ENCODE results near the gene MYBPH.

MYBPH gene

DNA sequence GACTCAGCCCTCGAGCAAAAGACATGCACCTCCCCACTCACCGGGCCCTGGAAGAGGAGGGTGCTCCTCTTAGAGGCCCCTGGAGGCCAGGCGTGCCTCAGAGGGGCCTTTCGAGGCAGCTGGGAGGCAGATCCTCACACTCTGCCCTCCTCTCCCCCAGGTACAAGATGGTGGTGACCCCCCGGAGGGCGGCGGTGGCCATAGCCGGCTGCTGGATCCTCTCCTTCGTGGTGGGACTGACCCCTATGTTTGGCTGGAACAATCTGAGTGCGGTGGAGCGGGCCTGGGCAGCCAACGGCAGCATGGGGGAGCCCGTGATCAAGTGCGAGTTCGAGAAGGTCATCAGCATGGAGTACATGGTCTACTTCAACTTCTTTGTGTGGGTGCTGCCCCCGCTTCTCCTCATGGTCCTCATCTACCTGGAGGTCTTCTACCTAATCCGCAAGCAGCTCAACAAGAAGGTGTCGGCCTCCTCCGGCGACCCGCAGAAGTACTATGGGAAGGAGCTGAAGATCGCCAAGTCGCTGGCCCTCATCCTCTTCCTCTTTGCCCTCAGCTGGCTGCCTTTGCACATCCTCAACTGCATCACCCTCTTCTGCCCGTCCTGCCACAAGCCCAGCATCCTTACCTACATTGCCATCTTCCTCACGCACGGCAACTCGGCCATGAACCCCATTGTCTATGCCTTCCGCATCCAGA lies 10.4 kb downstream of the MYBPH start:
- no peak for DNase-seq

DNA sequence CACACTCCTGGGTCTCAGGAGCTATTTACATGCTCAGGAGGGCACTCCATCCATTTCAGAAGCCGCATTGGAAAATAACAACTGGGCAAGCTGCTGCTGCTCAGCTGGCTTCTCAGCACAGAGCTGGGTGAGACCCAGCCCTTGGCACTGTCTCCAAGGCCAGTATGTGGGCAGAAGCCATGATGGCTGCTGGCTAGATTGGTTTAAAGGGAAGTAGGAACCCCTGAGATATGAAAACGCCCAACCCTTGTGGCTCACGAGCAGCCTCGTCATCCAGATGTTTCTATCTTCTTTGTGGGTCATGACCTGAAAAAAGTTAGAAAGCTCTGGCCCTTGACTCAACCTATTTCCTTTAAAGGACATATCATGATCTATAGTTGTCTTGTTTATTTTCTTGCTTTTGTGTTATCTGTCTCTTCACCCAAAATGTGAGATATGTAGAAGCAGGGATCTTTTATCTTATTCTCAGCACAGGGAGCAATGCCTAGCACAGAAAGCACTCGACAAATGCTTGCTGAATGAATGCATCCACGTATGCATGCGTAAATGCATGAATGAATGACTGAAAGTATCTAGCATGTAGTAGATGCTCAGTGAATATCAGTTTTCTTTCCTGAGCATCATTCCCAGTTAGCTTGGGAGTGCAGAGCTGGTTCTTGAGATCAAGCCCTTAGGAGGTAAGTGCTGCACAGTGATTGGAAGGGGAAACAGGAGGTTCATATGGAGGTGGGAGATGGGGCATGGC lies 11.6 kb downstream of the MYBPH start:
- no peak for DNase-seq

DNA sequence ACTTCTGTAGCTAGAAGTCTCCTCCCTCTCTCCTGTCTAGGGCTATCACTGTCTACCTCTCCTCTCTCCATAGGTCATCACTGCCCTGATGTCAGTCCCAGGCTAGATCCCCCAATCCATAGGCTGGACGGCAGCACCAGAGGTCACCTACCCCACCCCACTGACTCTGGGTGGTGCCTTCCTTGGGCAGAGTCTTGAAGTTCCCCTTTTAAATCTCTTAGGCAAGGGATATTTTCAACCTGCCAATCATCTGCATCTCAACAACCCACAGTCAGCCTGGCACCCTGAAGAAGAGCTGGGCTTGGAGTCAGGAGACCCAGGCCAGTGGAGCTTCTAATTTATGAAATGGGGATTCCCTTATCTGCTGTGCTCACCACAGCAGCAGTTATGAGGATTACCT lies 13.2 kb downstream of the MYBPH start:
- DNase-seq = no peak

DNA sequence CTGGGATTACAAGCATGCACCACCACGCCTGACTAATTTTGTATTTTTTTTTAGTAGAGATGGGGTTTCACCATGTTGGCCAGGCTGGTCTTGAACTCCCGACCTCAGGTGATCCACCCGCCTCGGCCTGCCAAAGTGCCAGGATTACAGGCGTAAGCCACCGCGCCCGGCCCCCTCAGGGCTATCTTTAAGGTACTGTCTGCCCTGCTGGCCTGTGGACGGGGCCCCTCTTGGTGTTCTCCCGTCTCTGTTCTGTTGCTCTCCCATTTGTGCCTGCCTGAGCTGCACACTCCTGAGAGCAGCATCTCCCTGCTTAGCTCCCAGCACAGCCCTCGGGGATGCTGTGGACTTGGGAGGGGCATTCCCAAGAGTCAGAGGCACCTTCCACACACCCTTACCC lies 13.9 kb downstream of the MYBPH start:
- DNase-seq = no peak

DNA sequence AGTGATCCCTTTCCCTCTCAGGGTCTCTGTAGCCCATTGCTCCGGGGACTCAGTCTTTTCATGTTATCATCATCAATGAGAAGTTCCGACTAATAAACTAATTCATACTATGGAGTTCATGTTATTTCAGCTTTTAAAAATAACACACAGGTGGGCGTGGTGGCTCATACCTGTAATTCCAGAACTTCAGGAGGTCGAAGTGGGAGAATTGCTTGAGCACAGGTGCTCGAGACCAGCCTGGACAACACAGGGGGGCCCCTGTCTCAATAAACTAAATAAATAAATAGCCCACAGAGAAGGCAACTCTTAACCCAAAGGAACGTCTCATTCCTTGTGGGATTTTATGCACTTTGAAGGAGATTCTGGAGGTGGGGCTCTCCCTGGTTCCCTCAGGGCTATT lies 14.5 kb downstream of the MYBPH start:
- no peak for DNase-seq

DNA sequence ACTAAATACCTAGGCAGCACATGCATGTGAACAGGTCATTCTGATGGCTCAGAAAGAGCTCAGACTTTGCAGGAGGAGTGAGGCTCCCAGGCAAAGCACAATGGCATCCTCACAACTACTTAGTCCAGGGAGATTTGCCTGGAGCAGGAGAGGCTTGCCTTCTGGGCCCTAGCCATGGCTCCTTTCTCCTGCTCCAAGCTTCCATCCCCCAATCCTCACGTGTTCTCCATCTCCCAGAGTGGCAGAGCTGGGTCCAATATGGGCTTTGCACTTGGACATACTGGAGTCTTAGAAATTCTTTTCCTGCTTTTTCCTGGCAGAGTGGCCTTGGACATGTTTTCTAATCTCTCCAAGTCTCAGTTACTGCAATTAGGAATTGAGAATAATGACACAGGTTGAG lies 15.8 kb downstream of the MYBPH start:
- no peak for DNase-seq

DNA sequence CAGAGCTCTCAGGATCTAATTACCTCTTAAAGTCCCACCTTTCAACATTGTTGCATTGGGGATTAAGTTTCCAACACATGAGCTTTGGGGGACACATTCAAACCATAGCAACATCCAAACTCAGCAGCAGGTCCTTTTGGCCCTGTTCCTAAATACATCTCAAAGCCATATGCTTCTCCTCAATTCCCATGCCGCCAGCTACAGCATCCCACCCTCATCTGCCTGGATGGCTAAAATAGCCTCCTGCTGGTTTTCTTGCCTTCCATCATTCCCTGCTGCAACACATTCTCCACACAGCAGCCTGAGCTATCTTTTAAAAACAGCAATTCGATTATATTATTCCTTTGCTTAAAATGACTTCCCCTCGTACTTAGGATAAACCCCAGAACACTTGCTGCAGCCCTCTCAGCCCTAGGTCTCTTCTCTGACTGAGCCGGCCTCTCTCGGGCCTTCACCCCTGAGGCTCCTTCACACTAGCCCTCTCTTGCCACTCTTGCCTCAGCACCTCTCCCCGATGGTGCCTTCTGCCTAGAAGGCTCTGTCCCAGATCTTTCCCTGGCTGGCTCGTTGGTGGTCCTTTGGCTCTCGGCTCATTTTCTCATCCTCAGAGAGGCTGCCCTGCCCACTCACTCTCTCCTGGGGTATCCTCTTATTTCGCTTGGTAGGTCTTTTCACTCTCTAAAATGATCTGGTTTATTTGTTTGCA lies 16.5 kb downstream of the MYBPH start:
- no peak for DNase-seq

DNA sequence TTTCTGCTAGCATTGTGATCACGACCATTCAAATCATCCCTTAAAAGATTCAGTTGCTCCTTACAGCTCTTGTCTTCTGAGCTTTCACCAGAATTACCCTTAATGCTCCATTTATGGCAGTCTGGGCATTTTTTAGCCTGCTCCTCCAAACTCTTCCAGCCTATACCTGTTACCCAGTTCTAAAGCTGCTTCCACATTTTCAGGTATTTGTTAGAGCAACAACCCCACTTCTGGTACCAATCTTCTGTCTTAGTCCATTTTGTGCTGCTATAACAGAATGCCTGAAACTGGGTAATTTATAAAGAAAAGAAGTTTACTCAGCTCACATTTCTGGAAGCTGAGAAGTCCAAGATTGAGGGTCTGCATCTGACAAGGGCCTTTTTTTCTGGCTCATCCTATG lies 17.2 kb downstream of the MYBPH start:
- no peak for DNase-seq

DNA sequence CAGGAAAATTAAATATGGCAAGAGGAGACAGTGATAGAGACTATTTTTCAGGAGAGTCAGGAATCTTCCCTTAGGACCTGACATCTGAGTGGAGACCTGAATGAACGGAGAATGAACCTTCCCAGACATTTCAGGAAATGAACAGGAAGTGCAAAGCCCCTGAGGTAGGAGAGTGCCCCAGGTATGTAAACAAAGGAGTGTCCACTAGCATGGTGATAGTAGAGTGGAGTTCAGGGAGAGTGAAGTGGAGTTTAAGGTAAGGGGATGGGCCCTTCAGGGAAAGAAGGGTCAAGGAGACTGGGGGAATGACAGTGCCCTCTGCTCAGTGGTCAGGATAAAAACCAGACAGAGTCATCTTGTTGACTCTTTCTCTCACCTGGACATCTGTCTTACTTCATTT lies 19.3 kb downstream of the MYBPH start:
- DNase-seq = no peak

DNA sequence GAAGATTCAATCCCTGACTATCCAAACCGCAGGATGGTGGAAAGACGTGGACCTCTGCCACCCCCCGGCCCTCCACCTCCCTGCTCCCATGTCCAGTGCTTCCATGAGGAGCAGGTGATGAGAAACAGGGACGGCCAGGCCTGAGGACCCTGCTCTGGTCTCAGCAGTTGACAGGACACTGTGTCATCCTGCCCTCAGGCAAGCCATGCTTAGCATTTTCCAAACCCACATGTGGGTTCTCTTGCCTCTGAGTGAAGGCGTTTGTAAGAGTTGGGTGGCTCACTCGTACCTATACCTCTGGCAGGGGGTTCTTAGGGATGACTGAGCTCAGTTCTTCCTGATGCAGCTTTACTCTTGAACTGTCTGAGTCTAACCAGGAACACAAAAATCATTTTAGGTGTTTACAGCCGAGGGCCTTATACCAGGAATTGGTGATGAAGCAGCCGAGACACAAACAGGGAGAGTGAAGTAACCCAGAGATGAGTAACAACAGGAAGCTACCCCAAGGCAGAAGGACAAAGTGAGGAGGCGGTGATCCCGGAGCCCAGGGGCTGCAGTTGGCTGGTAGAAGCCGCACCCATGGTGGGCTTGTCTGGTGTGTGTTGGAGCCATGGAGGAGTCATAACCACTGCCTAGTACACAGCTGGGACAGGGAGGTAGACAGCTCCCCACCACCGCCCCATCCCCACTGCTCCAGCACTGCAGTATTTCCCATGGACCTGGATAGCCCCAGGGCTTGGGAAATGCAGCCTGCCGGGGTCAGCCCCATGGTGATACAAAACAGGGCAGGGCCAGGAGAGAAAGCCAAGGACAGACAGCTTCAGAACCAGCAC lies 21.4 kb downstream of the MYBPH start:
- no peak for DNase-seq

DNA sequence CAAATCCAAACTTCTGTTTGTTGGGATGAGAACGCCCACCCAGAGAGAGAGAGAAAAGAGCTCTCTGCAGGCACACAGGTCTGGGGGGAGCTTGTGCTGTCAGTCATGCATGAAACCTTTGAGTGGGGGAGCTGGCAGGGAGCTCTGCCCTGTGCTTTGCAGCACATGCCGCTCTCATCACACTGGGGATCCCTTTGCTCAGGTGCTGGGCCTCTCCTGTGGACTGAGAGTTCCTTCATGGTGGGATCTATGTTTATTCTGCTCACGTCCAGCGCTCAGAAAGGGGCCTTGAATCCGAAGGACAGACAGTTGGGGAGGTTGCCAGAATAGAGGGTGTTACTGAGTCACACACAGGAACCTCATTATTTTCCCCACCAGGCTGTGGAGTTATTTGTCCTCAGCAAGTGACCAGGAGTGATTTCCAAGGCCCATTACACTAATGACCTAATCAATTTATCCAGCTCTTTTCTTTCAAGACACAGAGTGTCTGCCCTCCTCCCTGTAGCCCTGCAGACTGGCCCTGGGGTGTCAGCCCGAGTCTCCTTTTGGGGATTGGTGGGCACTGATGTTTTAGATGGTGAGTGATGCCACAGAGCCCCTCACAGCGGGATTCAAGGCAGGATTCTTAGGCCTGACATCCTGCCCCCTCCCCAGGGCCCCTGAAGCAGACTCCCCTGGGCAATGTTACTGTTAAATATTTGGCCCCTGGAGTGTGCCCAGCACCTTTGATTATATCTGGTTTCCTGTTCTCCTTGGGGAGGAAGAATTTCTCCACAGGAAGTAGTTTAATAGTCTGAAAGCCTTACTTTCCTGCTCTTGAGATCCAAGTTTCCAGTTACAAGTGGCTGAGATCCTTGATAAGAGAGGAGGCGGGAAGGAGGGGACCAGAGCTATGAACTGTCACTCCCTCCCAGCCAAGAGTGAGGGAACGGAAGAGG lies 22.3 kb downstream of the MYBPH start:
- DNase-seq = no peak

DNA sequence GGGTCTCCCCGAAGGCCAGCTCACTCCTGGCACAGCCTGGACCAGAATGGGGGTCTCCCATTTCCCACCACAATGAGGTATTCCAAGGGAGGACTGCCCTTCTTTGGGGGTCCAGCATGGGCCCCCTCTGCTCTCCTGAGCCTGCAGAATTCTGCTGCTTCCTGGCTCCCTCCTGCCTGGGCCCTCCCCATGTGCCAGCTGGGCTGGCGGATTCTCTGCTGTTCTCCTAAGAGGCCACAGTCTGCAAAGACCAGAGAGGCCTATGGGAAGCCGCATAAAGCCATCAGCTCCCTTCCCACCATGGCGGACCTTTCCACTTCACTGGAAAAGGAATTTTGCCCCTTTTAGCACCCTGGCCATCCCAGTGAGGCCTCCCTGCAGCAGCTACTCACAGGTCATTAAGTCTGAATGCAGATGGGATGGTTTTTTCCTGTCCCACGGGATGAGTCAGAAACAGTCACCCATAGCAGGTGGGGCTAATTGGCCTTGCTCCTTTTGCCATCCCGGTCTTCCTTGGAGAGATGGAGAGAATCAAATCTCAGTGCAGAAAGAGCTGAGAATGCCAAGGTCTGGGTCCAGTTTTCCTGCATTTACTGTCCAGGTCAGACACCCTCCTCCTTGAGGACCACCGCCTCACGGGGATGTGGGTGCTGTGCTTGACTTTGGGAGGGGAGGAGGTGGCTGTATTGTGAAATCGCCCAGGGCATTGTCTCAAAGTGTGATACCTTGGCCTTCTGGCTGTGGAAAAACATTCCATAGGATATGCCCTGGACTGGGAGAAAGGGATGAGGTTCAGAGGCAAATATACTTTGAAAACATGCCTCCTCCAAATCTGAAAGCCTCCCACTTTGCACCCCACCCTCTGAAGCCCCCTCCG lies 23.2 kb downstream of the MYBPH start:
- DNase-seq = no peak

DNA sequence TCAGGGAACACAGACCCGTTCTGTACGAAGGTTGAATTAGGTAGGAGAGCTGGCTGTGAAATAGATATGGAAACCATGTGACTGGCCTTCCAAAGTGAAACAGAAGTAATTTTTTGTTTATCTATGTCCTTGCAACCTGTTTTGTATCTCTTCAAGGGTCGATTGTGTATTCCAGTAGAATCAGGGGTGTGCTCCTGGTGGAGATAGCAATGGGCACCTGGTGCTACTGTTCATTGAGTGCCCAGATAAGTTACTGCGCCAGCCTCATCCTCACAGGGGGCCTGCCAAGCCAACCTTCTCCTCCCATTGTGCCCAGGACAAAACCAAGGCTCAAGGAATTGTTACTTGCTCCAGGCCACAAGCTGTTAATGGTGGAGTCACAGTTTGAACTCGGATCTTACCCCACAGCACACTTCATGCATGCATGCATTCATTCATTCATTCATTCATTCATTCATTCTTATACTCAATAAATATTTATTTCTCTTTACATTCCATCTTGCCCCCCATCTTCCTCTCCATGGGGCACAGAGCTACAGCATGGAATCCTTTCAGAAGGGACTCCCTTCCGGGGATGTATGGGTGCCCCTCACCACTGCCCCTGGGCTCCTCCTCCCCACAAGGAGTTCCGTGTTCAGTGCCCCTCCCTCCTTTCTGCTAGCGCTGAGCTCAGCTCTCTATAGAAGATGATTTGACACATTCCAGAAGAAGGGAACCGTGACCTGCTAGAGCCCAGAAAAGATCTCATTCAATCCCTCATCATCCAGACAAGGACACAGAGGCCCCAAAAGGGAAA lies 24.1 kb downstream of the MYBPH start:
- DNase-seq = no peak

DNA sequence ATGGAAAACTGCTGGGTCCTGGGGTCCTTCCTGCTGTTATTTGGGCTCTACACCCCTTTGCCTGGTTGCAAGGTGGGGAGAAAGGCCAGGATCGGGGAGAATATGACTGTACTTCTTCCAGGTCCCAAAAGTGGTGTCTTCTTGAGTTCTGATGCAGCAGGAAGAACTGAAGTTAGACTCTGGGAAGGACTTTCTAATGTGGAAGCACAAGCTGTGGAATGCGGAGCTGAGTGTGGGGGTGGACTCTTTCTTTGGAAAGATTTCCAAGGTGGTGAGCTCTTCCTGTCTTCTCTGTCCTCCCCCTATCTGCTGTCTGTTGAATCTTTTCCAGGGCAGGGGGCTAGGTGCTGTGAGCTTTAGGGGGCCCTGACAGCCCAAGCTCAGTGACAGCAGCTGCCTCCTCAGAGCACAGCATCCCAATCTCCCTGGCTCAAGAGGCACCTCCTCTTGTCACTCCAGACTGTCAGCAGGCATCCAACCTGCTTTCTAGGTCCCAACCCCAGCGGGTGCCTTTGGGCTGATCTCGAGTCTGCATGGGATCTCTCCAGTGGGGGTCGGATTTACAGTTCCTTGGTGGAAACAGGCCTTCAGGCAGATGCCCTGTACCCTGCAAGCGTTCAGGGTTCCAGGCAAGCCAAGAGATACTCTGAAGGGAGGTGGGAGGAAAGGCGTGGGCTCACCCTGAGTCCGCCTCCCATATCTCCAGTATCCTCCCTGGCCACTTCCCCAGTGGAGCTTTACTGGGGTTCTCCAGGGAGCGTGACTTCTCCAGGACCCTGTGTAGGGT lies 24.9 kb downstream of the MYBPH start:
- DNase-seq = no peak

DNA sequence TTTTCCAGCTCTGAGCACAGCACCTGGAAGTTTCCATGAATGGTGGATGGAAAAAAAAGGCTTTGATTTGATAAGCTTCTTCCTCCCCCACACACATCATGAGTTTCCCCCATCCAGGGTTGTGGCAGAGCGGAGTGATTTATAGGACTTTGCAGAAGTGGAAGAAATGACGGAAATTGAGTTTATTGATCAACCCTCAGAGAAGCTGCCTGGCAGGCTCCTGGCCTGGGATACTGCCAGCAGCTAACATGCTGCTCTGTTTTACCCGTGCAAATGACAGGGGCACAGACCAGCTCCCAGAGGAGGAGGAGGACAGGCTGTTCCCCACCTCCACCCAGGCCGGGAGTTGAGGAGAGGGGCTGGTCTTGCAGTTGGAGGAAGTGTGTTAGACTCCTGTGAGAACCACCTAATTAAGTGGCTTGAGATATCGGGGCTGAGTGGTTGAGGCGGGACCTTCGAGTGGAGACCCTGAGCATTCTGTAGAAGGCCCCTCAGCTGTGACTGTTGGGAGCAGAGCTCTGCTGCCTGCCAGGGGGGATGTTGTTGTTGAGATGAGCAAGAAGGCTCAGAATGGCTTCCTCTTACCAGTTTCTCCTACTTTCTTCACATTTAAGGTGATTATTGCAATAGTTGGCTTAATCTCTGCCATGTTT lies 26.3 kb downstream of the MYBPH start:
- DNase-seq = no peak

DNA sequence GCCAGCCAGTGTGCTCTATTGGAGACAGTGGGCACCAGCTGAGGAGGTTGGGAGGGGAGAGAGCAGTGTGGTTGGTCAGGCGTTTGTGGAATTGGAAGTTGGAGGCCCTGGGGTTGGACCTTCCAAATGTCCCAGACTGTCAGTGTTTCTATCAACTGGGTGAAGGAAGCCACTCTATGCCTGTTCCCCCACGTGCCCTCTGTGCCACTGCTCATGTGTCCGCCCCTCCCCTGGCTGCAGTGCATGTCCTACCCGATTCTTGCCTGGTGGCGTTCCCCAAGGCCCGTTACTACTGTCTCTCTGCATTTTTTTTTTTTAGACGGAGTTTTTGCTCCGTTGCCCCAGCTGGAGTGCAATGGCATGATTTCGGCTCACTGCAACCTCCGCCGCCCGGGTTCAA lies 27.0 kb downstream of the MYBPH start:
- no peak for DNase-seq

DNA sequence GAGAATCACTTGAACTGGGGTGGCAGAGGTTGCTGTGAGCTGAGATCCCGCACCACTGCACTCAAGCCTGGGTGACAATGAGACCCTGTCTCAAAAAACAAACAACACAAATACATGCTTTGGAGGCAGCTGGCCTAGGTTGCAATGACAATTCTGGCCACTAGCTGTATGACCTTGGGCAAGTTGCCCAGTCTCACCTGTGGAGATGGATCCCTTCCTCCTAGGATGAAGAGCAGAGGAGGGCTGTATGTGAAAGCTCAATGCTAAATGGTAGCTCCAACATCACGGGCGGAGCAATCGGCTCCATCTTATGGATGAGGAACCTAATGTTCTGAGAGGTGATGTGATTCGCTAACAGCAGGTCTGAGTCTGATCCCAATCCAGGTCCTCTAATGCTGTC lies 27.5 kb downstream of the MYBPH start:
- DNase-seq = no peak

DNA sequence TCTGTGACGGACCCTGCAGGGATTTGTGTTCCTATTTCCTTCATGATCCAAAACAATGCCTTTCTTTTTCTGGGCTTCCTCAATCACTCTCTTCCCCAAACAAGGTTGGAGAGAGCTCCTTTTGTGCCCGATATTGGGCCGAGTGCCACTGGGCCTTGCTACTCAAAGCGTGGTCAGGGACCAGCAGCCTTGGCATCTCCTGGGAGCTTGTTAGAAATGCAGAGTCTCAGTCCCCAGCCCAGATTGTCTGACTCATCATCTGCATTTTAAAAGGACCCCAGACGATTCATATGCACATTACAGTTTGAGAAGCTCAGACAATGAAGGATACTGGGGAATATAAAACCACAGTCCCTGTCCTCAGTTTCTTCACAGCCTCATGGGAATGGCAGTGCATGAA lies 28.2 kb downstream of the MYBPH start:
- DNase-seq = no peak

DNA sequence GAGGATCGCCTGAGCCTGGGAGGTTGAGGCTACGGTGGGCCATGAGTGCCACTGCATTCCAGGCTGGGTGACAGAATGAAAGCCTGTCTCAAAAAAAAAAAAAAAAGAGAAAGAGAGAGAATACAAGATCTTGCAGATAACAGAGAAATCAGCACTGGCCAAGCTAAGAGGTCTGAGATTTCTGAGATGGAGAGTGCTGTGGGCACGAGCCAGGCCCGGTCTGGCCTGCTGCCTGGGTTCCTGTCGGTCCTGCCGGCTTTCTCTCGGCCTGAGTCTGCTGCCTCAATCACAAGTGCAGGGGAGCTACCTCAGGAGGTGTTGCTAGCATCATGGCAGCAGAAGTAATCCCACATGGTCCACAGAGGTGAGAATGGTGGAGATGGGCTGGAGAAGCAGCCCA lies 29.1 kb downstream of the MYBPH start:
- no peak for DNase-seq

Measured in activated CD4-positive, alpha-beta T cell treated with anti-CD3 and anti-CD28 coated beads, Interleukin-2, amount 50 U/mL, for 4 hours (primary cell).